ENCODE data around the gene IL17C. TPM values are rescaled to one million over a fixed set of nuclear protein-coding genes. Genes with fewer than 3 reads are reported as not detected.

The IL17C gene
- total and polyA plus RNA-seq, 8 donors, result not detected

GRCh38 chr16:88649195-88649923, 11.0 kb downstream of the IL17C start:
- peak overlapping the region; percentile 78 to 94 for H3K4me3 ChIP-seq
- peak overlapping the region in 1 of 2 donors; percentile 90 for H3K27ac ChIP-seq
- no peaks in the 10 kb centered on the region for H3K9me3 ChIP-seq
- peaks cover 5 to 55% of the 10 kb centered on the region in 2 donors for H3K4me1 ChIP-seq
- no peaks in the 10 kb centered on the region for H3K27me3 ChIP-seq
- ATAC-seq (no peak), DNase-seq (peak in 1 of 4 donors; percentile 75)
- H3K36me3 ChIP-seq, result peaks cover 0 to 68% of the 10 kb centered on the region in 2 donors
- TF ChIP-seq CTCF (IDR thresholded peaks at IDR 0.05), result no peak
- intact Hi-C loops (cut with DNase I), result no loop called here

- peak overlapping the region; percentile 75 to 90 for H3K27ac ChIP-seq
Observed at GRCh38 chr16:88649924-88650748, 11.8 kb downstream of the IL17C start.

GRCh38 chr16:88650749-88651275, 12.4 kb downstream of the IL17C start, which contains the start of gene CYBA:
Gene CYBA, minus strand, starts transcription at chr16:88651053. Its CDS starts 40 bp downstream, at chr16:88651013.
- peak; percentile 95 for ATAC-seq
- Histone ChIP-seq H3K27me3 (no peaks in the 10 kb centered on the region), H3K9me3 (no peaks in the 10 kb centered on the region), H3K27ac (peak within 1 kb of the TSS; percentile 75 to 90), H3K36me3 (peaks cover 0 to 68% of the 10 kb centered on the region in 2 donors), H3K4me3 (peak within 1 kb of the TSS; percentile 78 to 94), H3K4me1 (peaks cover 5 to 55% of the 10 kb centered on the region in 2 donors)
- intact Hi-C loops (cut with DNase I), result no loop called here
- DNase-seq, result peak in 3 of 4 donors; percentile 59 to 97 (median 90)
- TF ChIP-seq CTCF (IDR thresholded peaks at IDR 0.05), result no peak

More at GRCh38 chr16:88649924-88650748, 11.8 kb downstream of the IL17C start:
- DNase-seq (peak in 2 of 4 donors; percentile 71 to 80), ATAC-seq (peak; percentile 54)
- Histone ChIP-seq H3K9me3 (no peaks in the 10 kb centered on the region), H3K4me3 (peak overlapping the region; percentile 78 to 94), H3K36me3 (peaks cover 0 to 68% of the 10 kb centered on the region in 2 donors), H3K4me1 (peaks cover 5 to 55% of the 10 kb centered on the region in 2 donors), H3K27me3 (no peaks in the 10 kb centered on the region)
- intact Hi-C loops (cut with DNase I), result no loop called here
- TF ChIP-seq CTCF (IDR thresholded peaks at IDR 0.05), result no peak

- Histone ChIP-seq H3K4me3 (peak overlapping the region; percentile 78 to 94), H3K36me3 (peaks cover 0 to 68% of the 10 kb centered on the region in 2 donors), H3K27me3 (no peaks in the 10 kb centered on the region), H3K4me1 (peaks cover 5 to 53% of the 10 kb centered on the region in 2 donors), H3K9me3 (no peaks in the 10 kb centered on the region), H3K27ac (peak overlapping the region; percentile 75 to 90)
- intact Hi-C loops (cut with DNase I), result no loop called here
- peak; percentile 43 for ATAC-seq
- DNase-seq, result peak in 3 of 4 donors; percentile 57 to 88 (median 74)
- TF ChIP-seq CTCF (IDR thresholded peaks at IDR 0.05), result no peak
Observed at GRCh38 chr16:88651276-88651988, 13.1 kb downstream of the IL17C start.
